Cardiac muscle cell (in vitro differentiated cells and primary cell): ENCODE results near the gene USP27X. TPM values are rescaled to one million over a fixed set of nuclear protein-coding genes. Genes with fewer than 3 reads are reported as not detected.

Experiments used
- DNase-seq, 2 donors: peaks; one replicate each; pipeline versions ENCODE4 v3.0.0 to v3.0.0-alpha.2; 2010 to 2017; ENCODE audit warnings: low read depth in 1 of 2, low spot score in 1 of 2
- H3K27ac ChIP-seq: fragments of 200-600 bp; sonication (generic); 2 replicates; pipeline ENCODE4 v1.5.1; 2016
- H3K27me3 ChIP-seq: fragments of 200-600 bp; sonication (generic); 2 replicates; pipeline ENCODE4 v1.6.0; 2016; ENCODE audit warnings: control low read depth
- H3K36me3 ChIP-seq: fragments of 200-600 bp; sonication (generic); 2 replicates; pipeline ENCODE4 v1.5.1; 2016; ENCODE audit warnings: control low read depth
- H3K4me1 ChIP-seq: fragments of 200-600 bp; sonication (generic); 2 replicates; pipeline ENCODE4 v1.8.1; 2017; ENCODE audit warnings: low read depth, mild to moderate bottlenecking, mixed run types
- H3K4me3 ChIP-seq: fragments of 200-600 bp; sonication (generic); 2 replicates; pipeline ENCODE4 v1.5.1; 2016; ENCODE audit warnings: mild to moderate bottlenecking
- H3K9me3 ChIP-seq: fragments of 200-600 bp; sonication (generic); 2 replicates; pipeline ENCODE4 v1.5.1; 2017; ENCODE audit warnings: low read depth, mild to moderate bottlenecking, control low read depth
- CTCF ChIP-seq: IDR thresholded peaks from 2 replicates; pipeline ENCODE4 v1.5.1; 2012; ENCODE audit warnings: low read depth, mild to moderate bottlenecking, low read length
- polyA plus RNA-seq: library from polyadenylated mRNA; unstranded; fragments of >200 nt; fragmentation: Nextera tagmentation; extraction: Ambion mirVana; gene quantifications from 2 replicates; pipeline ENCODE4 v1.2.1, GENCODE V29; 2016
- total RNA-seq: library from RNA; depleted of rRNA; stranded (reverse); fragments of >200 nt; gene quantifications from 2 replicates; pipeline ENCODE4 v1.2.3, GENCODE V29; 2016

USP27X gene
- total and polyA plus RNA-seq, 2 experiments from 2014 or later: 1.8 to 3.8 TPM

GRCh38 chrX:49912086-49912485 lies 32.8 kb downstream of the USP27X start:
- TF ChIP-seq CTCF: no peak
- H3K27me3 ChIP-seq: no peaks in the 10 kb centered on the region
- H3K9me3 ChIP-seq: no peaks in the 10 kb centered on the region
- no peak overlapping the region for H3K27ac ChIP-seq
- no peaks in the 10 kb centered on the region for H3K36me3 ChIP-seq
- H3K4me1 ChIP-seq: no peaks in the 10 kb centered on the region
- no peak for DNase-seq
- no peak overlapping the region for H3K4me3 ChIP-seq

GRCh38 chrX:49912861-49913260 lies 33.6 kb downstream of the USP27X start:
- Histone ChIP-seq H3K27me3 (no peaks in the 10 kb centered on the region), H3K4me3 (no peak overlapping the region), H3K4me1 (no peaks in the 10 kb centered on the region), H3K27ac (no peak overlapping the region), H3K9me3 (no peaks in the 10 kb centered on the region), H3K36me3 (no peaks in the 10 kb centered on the region)
- DNase-seq: no peak
- no peak for TF ChIP-seq CTCF

GRCh38 chrX:49915361-49916222 lies 36.3 kb downstream of the USP27X start:
- peak; percentile 79 for TF ChIP-seq CTCF
- no peaks in the 10 kb centered on the region for H3K36me3 ChIP-seq
- H3K4me3 ChIP-seq: no peak overlapping the region
- no peak overlapping the region for H3K27ac ChIP-seq
- no peaks in the 10 kb centered on the region for H3K9me3 ChIP-seq
- DNase-seq: peak; percentile 62 to 70
- no peaks in the 10 kb centered on the region for H3K27me3 ChIP-seq
- no peaks in the 10 kb centered on the region for H3K4me1 ChIP-seq

GRCh38 chrX:49919617-49920016 lies 40.3 kb downstream of the USP27X start:
- DNase-seq: peak; percentile 34 to 89
- H3K9me3 ChIP-seq: no peaks in the 10 kb centered on the region
- TF ChIP-seq CTCF: peak; percentile 77
- H3K4me3 ChIP-seq: no peak overlapping the region
- no peak overlapping the region for H3K27ac ChIP-seq
- no peaks in the 10 kb centered on the region for H3K36me3 ChIP-seq
- H3K4me1 ChIP-seq: peaks cover 5% of the 10 kb centered on the region
- no peaks in the 10 kb centered on the region for H3K27me3 ChIP-seq

GRCh38 chrX:49921109-49921508 lies 41.8 kb downstream of the USP27X start:
- Histone ChIP-seq H3K36me3 (no peaks in the 10 kb centered on the region), H3K27me3 (no peaks in the 10 kb centered on the region), H3K4me1 (peaks cover 5% of the 10 kb centered on the region), H3K9me3 (no peaks in the 10 kb centered on the region), H3K27ac (no peak overlapping the region), H3K4me3 (no peak overlapping the region)
- no peak for TF ChIP-seq CTCF
- DNase-seq: peak in 1 of 2 donors; percentile 14
